LNCAP (cell line): ENCODE data around the gene LRRC37A3.

Experiments
- CTCF ChIP-seq: fragments of 450-650 bp; IDR thresholded peaks from 2 replicates; pipeline ENCODE4 v1.5.1; 2017; ENCODE audit warnings: mild to moderate bottlenecking

Gene LRRC37A3

GRCh38 chr17:64941761-64942160 lies 22.5 kb upstream of the LRRC37A3 start:
- no peak for TF ChIP-seq CTCF

- no peak for TF ChIP-seq CTCF
Observed at GRCh38 chr17:64941045-64941444, 21.8 kb upstream of the LRRC37A3 start.

GRCh38 chr17:64940055-64940454 lies 20.8 kb upstream of the LRRC37A3 start:
- no peak for TF ChIP-seq CTCF

GRCh38 chr17:64938925-64939474 lies 19.7 kb upstream of the LRRC37A3 start:
- TF ChIP-seq CTCF, result peak; percentile 53

GRCh38 chr17:64938290-64938689 lies 19.0 kb upstream of the LRRC37A3 start:
- no peak for TF ChIP-seq CTCF

GRCh38 chr17:64936117-64936516 lies 16.8 kb upstream of the LRRC37A3 start:
- TF ChIP-seq CTCF, result no peak

- TF ChIP-seq CTCF, result peak; percentile 60; the same call in 1 of the 2 replicates
Observed at GRCh38 chr17:64927444-64927843, 8.2 kb upstream of the LRRC37A3 start.
